ENCODE data around the gene NDE1.

Gene NDE1

DNA sequence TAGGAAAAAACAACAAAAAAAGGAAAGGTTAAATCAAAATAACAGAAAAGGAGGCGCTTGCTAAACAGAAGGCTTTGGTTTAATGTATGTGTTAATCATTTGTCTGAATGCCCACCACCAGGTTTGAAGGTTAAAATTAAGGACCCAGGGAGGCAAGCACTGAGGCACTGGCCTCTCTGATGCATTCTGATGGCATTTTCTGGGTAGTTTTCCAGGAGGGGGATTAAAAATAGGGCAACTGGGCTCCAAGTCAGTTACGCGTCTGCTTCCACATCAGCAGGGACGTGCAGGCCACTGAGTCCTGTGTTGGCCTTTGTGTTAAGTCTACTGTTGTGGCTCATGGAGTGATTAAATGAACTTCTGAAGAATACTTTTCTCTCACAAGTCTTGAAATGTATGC is 34.0 kb upstream of the NDE1 start:
- TF ChIP-seq EZH2phosphoT487 (conservative IDR thresholded peaks at IDR 0.05; ENCODE audit: low read length), result no peak
- TF ChIP-seq, protein P1, sequence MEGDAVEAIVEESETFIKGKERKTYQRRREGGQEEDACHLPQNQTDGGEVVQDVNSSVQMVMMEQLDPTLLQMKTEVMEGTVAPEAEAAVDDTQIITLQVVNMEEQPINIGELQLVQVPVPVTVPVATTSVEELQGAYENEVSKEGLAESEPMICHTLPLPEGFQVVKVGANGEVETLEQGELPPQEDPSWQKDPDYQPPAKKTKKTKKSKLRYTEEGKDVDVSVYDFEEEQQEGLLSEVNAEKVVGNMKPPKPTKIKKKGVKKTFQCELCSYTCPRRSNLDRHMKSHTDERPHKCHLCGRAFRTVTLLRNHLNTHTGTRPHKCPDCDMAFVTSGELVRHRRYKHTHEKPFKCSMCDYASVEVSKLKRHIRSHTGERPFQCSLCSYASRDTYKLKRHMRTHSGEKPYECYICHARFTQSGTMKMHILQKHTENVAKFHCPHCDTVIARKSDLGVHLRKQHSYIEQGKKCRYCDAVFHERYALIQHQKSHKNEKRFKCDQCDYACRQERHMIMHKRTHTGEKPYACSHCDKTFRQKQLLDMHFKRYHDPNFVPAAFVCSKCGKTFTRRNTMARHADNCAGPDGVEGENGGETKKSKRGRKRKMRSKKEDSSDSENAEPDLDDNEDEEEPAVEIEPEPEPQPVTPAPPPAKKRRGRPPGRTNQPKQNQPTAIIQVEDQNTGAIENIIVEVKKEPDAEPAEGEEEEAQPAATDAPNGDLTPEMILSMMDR (IDR thresholded peaks at IDR 0.05; ENCODE audit: insufficient read depth, low read length, poor library complexity, severe bottlenecking), result no peak
- Histone ChIP-seq H3F3A (ENCODE audit: insufficient read depth) (no peaks in the 10 kb centered on the region), H3K79me2 (ENCODE audit: insufficient read depth, low read length) (no peaks in the 10 kb centered on the region), H3K4me2 (ENCODE audit: low read depth, low read length, poor library complexity, severe bottlenecking) (no peak overlapping the region), H3K9ac (ENCODE audit: low read length) (no peak overlapping the region), H3K9me2 (replicated peaks; ENCODE audit: insufficient read depth, low read length) (no peaks in the 10 kb centered on the region), H3K36me3 (ENCODE audit: low read length) (peaks cover 30% of the 10 kb centered on the region), H4K20me1 (ENCODE audit: low read depth, low read length) (no peaks in the 10 kb centered on the region), H2AFZ (ENCODE audit: low read depth, low read length, severe bottlenecking) (no peak overlapping the region), H3K9me3 (ENCODE audit: insufficient read depth, low read length) (no peaks in the 10 kb centered on the region), H3K27me3 (ENCODE audit: low read length) (no peaks in the 10 kb centered on the region), H3K27ac (ENCODE audit: low read depth, low read length) (no peak overlapping the region), H3K4me3 (ENCODE audit: insufficient read depth, low read length, poor library complexity, severe bottlenecking) (no peak overlapping the region)

DNA sequence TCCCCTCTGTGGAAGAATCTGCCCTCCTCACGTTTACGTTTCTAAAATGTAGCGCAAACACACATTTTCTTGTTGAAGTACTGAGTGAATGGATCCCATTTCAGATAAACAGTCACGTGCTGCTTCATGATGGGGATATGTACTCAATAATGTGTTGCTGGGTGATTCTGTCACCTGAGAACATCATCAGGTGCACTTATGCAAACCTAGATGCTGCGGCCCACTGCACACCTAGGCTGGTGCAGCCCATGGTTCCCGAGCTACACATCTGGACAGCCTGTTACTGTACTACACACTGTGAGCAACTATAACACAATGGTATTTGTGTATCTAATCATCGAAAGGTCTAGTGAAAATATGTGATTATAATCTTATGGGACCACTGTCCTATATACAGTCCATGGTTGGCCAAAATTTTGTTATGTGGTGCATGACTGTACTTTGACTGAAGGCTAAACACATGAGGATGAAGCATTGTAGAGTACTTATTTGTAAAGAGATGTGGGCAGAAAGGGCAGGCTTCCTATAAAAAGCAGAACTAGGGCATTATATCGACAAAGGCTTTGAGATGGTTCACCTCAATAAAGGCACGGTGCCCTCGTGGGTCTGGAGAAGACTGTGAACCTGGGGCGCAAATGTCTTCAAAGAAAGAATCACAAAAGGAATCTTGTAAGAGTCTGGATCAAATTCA is 33.4 kb upstream of the NDE1 start:
- Histone ChIP-seq H3K9me2 (replicated peaks; ENCODE audit: insufficient read depth, low read length) (no peaks in the 10 kb centered on the region), H3F3A (ENCODE audit: insufficient read depth) (no peaks in the 10 kb centered on the region), H3K36me3 (ENCODE audit: low read length) (peaks cover 33% of the 10 kb centered on the region), H3K4me2 (ENCODE audit: low read depth, low read length, poor library complexity, severe bottlenecking) (no peak overlapping the region), H2AFZ (ENCODE audit: low read depth, low read length, severe bottlenecking) (no peak overlapping the region), H3K27me3 (ENCODE audit: low read length) (no peaks in the 10 kb centered on the region), H4K20me1 (ENCODE audit: low read depth, low read length) (no peaks in the 10 kb centered on the region), H3K4me3 (ENCODE audit: insufficient read depth, low read length, poor library complexity, severe bottlenecking) (no peak overlapping the region), H3K9me3 (ENCODE audit: insufficient read depth, low read length) (no peaks in the 10 kb centered on the region), H3K9ac (ENCODE audit: low read length) (no peak overlapping the region), H3K79me2 (ENCODE audit: insufficient read depth, low read length) (no peaks in the 10 kb centered on the region), H3K27ac (ENCODE audit: low read depth, low read length) (no peak overlapping the region)
- TF ChIP-seq EZH2phosphoT487 (conservative IDR thresholded peaks at IDR 0.05; ENCODE audit: low read length), result no peak
- TF ChIP-seq, protein P1 (IDR thresholded peaks at IDR 0.05; ENCODE audit: insufficient read depth, low read length, poor library complexity, severe bottlenecking), result no peak

DNA sequence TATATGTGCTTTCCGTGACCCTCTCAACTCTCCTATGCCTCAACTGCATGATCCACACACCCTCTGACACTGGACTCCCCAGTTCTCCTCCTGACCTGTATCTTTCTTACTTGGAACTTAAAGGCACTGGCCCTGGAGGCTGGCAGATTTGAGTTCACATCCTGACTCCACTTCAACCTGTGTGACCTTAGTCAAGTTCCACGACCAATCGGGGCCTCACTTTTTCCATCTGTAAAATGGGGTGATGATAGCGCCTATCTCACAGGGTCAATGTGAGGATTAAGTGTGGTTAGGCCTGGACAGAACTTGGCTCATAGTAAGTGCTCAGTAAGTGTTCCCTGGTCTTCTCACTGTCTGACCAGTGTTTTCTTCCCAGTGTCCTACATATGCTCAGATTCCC is 32.1 kb upstream of the NDE1 start:
- no peaks in the 10 kb centered on the region for H3K27me3 ChIP-seq (ENCODE audit: low read length)
- no peaks in the 10 kb centered on the region for H3K9me3 ChIP-seq (ENCODE audit: insufficient read depth, low read length)
- H3K9ac ChIP-seq (ENCODE audit: low read length), result no peak overlapping the region
- H4K20me1 ChIP-seq (ENCODE audit: low read depth, low read length), result no peaks in the 10 kb centered on the region
- H3K4me2 ChIP-seq (ENCODE audit: low read depth, low read length, poor library complexity, severe bottlenecking), result no peak overlapping the region
- H3K4me3 ChIP-seq (ENCODE audit: insufficient read depth, low read length, poor library complexity, severe bottlenecking), result no peak overlapping the region
- TF ChIP-seq EZH2phosphoT487 (conservative IDR thresholded peaks at IDR 0.05; ENCODE audit: low read length), result no peak
- TF ChIP-seq, protein P1 (IDR thresholded peaks at IDR 0.05; ENCODE audit: insufficient read depth, low read length, poor library complexity, severe bottlenecking), result no peak
- H3K27ac ChIP-seq (ENCODE audit: low read depth, low read length), result no peak overlapping the region
- no peaks in the 10 kb centered on the region for H3K79me2 ChIP-seq (ENCODE audit: insufficient read depth, low read length)
- no peak overlapping the region for H2AFZ ChIP-seq (ENCODE audit: low read depth, low read length, severe bottlenecking)
- no peaks in the 10 kb centered on the region for H3K9me2 ChIP-seq (replicated peaks; ENCODE audit: insufficient read depth, low read length)
- peaks cover 27% of the 10 kb centered on the region for H3K36me3 ChIP-seq (ENCODE audit: low read length)
- H3F3A ChIP-seq (ENCODE audit: insufficient read depth), result no peaks in the 10 kb centered on the region
